ENCODE results near the gene FIP1L1.

FIP1L1 gene

DNA sequence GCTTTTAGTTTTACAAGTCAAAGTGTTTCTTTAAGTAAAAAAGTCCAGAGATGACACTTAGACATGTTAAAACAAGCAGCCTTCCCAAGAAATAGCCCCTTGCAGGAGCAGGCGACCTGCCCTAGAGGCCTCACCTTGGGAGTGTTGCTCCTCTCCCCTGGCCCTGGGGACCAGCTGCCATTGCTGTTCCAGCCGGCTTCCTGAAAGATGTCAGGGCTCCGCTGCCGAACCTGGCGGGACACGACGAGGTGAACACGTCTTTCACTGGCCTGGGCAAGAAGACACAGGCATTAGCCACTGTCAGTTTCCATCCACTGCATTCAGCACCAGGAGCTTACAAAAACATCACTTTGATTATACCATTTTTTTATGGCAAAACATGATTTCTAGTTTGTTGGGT, 104.1 kb downstream of the FIP1L1 start:
- no peak overlapping the region for H3K4me3 ChIP-seq
- no peaks in the 10 kb centered on the region for H3K9me3 ChIP-seq
- H3K27ac ChIP-seq: no peak overlapping the region
- no peak for DNase-seq
- TF ChIP-seq, protein P1, sequence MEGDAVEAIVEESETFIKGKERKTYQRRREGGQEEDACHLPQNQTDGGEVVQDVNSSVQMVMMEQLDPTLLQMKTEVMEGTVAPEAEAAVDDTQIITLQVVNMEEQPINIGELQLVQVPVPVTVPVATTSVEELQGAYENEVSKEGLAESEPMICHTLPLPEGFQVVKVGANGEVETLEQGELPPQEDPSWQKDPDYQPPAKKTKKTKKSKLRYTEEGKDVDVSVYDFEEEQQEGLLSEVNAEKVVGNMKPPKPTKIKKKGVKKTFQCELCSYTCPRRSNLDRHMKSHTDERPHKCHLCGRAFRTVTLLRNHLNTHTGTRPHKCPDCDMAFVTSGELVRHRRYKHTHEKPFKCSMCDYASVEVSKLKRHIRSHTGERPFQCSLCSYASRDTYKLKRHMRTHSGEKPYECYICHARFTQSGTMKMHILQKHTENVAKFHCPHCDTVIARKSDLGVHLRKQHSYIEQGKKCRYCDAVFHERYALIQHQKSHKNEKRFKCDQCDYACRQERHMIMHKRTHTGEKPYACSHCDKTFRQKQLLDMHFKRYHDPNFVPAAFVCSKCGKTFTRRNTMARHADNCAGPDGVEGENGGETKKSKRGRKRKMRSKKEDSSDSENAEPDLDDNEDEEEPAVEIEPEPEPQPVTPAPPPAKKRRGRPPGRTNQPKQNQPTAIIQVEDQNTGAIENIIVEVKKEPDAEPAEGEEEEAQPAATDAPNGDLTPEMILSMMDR (IDR thresholded peaks at IDR 0.05): no peak
- intact Hi-C loops (cut with DNase I; ENCODE audit: low total_unique reads): no loop called here
- no peaks in the 10 kb centered on the region for H3K4me1 ChIP-seq
- no peaks in the 10 kb centered on the region for H3K36me3 ChIP-seq
- H3K27me3 ChIP-seq: no peaks in the 10 kb centered on the region

DNA sequence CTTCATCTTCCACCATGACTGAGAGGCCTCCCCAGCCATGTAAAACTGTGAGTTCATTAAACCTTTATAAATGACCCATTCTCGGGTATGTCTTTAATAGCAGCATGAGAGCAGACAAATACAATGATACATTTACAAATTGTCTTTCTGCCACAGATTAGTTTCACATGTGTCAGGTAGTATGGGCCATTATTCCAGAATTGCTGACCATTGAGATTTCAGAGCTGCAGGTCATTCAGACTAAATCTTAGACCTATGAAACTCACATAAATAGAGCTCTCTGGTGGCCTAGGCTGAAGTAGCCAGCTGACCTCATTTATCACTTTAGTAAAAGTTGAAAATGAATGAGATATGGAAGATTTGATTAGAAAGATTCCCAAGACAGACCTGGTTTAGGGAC, 105.8 kb downstream of the FIP1L1 start:
- intact Hi-C loops (cut with DNase I; ENCODE audit: low total_unique reads): no loop called here
- Histone ChIP-seq H3K4me3 (no peak overlapping the region), H3K27ac (no peak overlapping the region), H3K4me1 (no peaks in the 10 kb centered on the region), H3K9me3 (no peaks in the 10 kb centered on the region), H3K27me3 (no peaks in the 10 kb centered on the region), H3K36me3 (no peaks in the 10 kb centered on the region)
- TF ChIP-seq, protein P1 (IDR thresholded peaks at IDR 0.05): no peak
- no peak for DNase-seq

DNA sequence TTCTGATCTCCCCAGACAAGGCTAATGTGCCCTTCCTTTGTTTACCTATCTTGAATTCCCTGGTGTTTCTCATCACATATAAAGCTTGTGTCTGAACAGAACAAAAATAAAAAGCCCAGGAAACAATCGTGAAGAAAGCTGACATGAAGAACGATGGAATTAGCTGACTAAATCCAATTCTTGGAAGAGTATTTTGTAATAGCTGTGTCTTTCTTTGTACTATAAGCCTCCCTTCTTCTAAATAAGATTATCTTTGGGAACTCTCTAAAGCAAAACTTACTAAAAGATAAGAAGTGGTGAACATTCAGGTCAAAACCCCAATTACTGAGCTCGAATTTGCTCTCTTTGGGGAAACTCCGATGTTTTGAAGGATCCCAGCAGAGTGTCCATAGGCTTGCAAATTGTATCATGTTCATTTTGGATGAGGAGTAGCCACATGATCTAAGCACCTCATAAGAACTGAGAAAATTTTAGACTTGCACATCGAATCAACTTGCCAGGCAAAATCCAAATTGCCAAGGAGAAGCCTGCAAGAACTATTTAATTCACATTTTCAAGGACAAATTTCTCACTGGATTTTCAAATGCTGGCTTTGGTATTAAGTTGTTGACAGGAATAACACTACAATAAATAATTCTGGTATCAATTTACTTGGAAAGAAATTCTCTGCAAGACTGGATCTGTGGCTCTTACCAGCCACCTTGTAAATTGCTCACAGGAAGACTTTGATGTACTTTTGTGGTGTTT, 107.6 kb downstream of the FIP1L1 start:
- intact Hi-C loops (cut with DNase I; ENCODE audit: low total_unique reads): no loop called here
- DNase-seq: no peak
- TF ChIP-seq, protein P1 (IDR thresholded peaks at IDR 0.05): no peak
- Histone ChIP-seq H3K4me1 (no peaks in the 10 kb centered on the region), H3K27me3 (no peaks in the 10 kb centered on the region), H3K27ac (no peak overlapping the region), H3K9me3 (no peaks in the 10 kb centered on the region), H3K36me3 (no peaks in the 10 kb centered on the region), H3K4me3 (no peak overlapping the region)

DNA sequence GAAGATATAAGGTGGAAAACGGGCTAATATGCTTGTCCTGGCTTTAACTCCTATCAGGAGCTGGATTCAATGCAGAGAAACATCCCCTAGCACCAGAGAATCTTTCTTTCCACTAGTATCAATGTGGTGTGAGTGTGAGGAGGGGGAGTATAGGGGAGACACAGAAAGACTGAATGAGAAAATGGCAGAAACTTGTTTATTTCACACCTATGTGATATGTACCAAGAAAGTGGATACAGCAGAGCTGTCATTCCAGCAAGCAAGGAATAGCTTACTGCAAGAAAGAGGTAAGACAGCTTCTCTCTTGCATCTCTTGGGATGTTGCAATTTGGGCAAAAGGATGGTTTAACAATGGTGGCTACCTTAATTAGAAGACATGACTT, 108.2 kb downstream of the FIP1L1 start:
- TF ChIP-seq, protein P1 (IDR thresholded peaks at IDR 0.05): no peak
- H3K27ac ChIP-seq: no peak overlapping the region

DNA sequence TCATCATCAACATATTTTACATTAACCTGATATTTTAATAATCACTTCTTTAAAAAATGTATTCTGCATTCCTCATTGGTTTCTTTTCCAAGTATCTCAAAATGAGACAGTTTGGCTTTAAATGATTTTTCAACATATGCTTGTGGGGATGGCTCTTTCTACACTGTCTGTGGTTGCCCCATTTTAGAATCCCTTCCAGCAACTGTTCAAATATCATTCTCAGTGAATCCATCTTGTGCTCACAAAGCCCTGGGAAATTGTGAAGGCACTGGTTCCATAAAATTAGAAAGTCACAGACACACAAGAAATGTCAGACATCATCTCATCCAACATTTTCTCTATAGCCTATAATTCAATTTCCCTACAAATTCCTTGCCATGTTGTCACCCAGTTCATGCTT, 110.3 kb downstream of the FIP1L1 start:
- H3K4me3 ChIP-seq: no peak overlapping the region
- TF ChIP-seq, protein P1 (IDR thresholded peaks at IDR 0.05): no peak
- intact Hi-C loops (cut with DNase I; ENCODE audit: low total_unique reads): no loop called here
- no peaks in the 10 kb centered on the region for H3K27me3 ChIP-seq
- no peaks in the 10 kb centered on the region for H3K36me3 ChIP-seq
- H3K4me1 ChIP-seq: peaks cover 0 to 8% (median 2%) of the 10 kb centered on the region in 4 donors
- no peak for DNase-seq
- no peak overlapping the region for H3K27ac ChIP-seq
- H3K9me3 ChIP-seq: no peaks in the 10 kb centered on the region

More for the DNA sequence above, 108.2 kb downstream of the FIP1L1 start:
- intact Hi-C loops (cut with DNase I; ENCODE audit: low total_unique reads): no loop called here
- Histone ChIP-seq H3K4me3 (no peak overlapping the region), H3K4me1 (peaks cover 0 to 4% (median 1%) of the 10 kb centered on the region in 4 donors), H3K36me3 (no peaks in the 10 kb centered on the region), H3K9me3 (no peaks in the 10 kb centered on the region), H3K27me3 (no peaks in the 10 kb centered on the region)
- no peak for DNase-seq

Data from tibial artery (tissue), 4 donors.